ENCODE data around the gene ENDOD1.

The ENDOD1 gene

DNA sequence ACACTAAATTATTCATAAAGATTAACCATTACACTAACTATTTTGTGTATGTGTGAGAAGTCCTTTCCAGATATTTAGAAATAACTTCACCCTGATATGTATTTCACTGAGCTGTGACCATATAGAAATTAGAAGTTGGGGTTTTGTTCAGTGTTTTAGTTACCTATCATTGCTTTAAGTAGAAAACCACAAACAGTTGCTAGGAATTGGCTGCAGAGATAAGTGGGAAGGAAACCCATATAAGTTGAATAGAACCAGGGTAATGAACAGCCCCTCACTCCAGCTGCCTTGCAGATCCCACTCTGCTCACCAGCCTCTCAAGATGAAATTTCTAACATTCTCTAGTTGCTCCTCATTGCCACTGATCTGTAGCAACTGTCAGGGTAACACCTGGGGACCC lies 12.7 kb upstream of the ENDOD1 start:
- DNase-seq = no peak

DNA sequence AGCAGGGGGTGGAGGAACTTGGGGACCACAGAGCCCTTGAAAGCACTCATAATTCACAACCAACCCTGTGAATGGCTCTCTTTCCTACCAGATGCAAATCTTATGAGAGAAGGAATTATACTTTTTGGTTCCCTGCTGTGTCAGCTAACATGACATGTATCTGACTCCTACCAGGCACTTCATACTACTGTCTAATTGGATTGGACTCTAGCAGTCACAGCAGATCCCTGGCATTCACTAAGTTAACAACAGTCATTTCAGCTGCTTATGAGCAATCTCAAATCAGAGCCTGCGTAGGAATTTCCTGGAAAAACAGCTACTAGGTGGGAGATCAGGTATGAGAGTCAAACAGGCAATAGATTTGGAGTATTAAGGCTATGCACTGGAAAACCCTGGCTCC lies 11.1 kb upstream of the ENDOD1 start:
- no peak for DNase-seq

DNA sequence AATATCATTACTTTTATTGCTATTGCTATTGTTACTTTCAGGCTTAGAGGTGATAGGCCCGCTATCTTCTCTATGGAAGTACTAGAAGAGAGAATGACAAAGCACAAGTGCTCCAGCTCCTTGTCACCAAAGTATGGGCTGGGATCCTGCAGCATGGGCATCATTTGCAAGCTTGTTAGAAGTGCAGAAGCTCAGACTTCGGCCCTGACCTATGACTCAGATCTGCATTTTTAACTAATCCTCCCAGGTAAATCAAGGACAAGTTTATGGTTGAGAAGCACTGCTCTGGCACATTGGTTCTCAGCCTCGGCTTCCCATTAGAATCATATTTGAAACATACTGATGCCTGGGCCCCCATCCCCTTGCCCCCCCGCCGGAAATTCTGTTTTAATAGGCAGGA lies 8.6 kb upstream of the ENDOD1 start:
- DNase-seq = no peak

DNA sequence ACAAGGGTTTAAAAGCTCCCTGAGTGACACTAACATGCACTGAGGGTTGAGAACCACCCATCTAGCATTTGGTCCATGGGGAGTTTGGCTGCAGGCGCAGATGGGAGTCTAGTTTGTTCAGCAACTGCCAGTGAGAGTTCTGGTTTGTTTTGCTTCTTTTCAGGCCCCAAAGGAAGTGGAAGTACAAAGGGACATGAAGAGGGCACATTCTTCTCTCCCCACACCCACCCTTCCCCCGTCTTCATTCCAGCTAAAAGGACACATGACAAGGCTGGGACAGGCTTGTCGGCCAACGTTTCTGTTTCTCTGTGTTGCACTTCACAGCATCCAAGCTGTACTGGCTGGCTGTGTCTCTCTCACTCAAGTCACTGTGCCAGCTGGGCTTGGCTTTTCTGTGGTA lies 8.2 kb upstream of the ENDOD1 start:
- DNase-seq = no peak

DNA sequence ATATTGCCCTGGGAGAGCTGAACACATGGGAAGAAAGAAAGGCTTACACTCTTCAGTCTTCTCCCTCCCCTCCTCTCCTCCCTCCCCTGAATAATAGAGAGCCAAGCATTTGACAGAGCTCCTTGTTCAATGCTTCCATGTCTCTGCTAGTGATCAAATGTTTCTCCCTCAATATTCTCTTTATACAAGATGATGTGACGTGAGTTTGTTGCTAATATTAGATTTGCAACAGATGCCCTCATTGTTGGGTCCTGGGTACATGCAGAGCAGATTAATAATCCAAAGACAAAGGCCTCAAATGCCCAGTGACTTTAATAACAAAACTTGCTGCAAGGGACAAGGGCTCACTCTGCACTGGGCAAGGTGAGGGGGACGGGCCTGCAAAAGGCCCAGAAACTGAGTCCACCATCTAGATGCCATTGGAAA lies 7.1 kb upstream of the ENDOD1 start:
- DNase-seq = no peak

DNA sequence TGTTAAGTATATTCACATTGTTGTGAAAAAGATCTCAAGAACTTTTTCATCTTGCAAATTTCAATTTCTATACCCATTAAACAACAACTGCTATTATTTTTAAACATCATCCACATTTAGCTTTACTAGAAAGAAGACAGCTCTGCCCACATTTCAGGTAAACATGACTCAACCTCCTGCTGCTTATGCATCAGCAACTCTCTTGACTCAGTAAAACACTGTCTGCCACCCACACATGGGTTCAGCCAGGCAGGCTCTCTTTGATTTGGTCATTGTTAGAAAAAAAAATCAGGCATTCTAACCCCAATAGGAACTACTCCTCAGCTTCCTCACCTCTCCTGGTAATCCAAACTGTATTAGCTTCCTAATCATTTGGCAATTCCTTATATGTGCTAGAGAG lies 5.1 kb upstream of the ENDOD1 start:
- no peak for DNase-seq

DNA sequence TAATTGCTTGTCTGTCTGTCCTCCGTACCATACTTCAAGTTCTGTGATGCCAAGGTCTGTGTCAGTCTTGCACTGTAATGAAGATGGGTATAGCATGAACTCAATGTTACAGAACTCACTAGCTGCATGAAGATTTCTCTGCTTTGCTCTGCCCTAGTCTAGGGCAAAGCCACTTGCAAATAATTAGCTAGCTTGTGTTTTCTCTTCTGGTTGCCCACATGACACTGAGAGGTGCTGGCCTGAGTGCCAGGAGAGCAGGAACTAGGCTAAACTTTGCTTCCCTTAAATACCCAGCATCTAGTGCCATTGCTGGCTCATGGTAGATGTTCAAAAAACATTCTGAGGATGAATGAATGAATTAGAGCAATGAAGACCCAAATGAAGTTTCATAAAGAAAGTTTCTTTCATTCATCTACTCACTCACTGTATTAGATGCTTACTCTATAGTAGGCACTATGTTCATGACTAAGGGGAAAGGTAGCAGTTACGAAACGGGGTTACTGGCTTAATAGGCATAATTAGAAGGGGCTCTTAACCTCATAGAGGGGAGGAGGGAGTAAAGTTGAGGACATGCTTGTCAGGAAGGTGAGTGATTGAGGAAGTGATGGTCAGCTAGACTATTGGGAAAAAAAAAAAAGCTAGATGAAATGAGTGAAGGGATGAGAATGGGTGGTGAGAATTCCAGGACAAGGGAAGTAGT lies 4.4 kb upstream of the ENDOD1 start:
- no peak for DNase-seq

DNA sequence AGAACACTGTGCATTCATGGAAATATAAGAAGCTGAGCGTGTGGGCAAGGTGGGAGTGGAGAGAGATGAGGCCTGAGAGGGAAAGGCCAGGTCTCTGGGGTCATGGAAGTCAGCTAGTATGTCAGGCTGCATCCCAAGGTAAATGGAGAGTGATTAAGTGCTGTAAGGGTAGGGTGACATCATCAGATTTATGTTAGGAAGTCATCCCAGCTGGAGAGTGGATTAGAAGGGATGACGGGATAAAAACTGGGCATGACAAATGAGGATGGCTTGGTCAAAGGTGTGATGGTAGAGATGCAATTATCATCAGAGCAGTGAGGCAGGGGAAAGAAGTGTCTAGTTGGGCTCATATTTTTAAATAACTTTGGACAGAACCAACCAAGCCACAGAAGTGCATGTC lies 3.5 kb upstream of the ENDOD1 start:
- no peak for DNase-seq

DNA sequence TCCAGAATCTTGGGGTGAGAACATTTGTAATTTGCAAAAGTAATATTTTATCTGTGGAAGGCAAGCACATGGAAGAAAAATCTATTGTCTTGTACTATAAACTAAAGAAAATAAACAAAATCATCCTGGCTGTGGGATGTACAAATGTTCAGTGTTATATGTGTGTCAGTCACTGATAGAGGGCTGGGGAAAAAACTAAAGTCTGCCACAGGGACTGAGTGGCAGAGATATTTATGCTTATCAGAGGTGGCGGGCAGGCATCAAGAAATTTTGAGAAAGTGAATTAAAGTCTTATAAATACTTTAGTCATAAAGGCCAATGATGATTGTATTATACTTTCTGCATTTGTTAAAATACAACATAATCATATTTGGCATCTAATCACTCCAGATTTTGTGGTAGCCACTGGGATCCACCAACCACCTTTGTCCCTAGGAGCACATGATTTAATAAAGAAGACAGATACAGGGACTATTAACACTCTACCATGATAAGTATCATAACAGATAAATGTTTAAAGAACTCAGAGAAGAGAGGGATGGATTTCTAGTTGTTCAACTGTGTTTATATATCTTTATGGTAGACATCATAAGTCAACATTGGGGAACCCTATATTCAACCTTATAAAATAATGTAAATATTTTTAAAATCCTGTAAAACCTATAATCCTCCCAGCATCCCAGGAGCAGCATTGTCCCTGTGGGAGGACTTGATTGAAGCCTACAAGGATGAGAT lies 2.6 kb upstream of the ENDOD1 start:
- DNase-seq = no peak

DNA sequence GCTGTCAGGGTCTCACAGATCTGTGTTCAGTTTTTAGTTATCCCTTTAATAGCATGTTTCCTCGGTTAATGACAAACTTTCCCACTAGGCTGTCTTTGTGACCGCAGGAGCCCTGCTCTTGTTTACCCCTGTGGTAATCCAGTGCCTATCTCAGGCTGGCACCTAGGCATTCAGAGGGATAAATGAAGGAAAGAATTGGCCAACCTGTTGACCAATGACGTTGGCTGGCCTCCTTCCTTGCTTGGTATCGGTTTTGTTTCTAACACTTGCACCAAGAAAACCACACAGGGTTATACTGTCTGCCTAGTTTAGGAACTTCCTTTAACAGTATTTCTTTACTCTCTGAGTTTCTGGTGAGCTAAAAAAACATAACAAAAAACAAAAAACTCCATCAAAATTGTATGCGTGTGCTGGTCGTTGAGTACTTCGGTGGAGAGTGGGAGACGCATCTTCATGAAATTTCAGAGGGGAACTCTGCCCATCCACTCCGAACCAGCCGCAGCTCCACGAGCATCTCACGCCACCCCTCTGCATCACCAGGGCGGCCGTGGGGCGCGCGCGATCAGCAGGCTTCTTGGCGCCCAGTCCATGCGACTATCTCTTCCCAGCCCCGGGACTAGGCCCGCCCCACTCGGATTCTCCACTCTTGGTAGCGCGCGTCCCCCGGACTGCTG lies 563 bp upstream of the ENDOD1 start:
- DNase-seq = peak; percentile 51

DNA sequence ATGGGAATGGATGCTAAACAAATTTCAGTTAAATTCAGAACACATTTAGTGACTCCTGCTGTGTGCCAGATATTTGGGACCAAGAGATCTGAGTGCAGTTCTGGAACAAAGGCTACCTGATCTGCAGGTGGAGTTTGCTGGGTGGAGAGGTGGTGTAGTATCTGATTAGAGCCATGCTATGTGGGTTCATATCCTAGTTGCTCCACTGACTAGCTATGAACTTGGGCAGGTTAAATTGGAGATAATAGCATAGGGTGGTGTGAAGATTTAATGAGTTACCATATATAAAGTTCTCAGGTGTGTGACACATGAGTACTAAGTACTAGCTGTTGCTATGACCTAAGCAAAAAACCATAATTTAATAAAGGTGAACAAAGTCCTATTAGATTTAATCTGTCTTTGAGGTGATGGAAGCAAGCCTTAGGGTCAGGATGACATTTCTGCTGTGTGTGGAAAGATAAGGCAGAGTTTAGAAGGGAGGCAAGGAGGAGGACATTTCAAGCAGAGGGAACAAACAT lies 2.1 kb downstream of the ENDOD1 start:
- no peak for DNase-seq

DNA sequence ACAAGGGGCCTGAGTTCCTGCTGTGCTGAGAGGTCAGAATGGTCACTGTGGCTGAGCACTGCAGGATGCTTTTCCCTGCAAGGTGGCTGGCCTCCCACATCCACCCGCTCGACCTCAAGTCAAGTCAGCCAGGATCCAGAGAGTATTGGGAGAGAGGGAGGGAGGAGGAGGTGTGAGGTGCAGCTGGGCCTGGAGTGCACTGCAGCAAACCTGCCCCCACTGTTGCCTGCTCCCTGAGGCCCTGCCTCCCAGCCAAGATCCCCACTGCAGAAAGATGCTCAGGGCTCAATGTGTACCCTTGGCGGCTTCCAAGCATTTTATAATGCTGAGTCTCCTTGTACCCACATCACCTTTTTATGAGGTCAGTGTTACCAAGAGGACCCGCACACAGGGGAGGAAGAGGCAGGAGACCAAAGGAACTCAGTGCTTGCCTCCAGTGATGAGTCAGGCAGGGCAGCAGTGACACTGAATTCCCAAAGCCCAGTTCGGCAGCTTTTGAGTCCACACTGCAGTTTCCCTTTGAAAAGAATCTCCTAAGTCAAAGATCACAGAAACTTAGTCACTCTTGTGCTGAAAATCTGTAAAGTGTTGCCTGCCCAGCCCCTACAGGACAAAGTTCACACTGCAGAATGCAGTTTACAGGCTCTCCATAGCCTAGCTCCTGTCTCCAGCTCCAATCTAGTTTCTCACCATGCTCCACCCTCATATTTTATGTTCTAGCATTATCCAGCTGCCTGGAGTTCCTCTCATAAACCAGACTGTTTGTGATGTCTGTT lies 3.1 kb downstream of the ENDOD1 start:
- DNase-seq = peak; percentile 29

DNA sequence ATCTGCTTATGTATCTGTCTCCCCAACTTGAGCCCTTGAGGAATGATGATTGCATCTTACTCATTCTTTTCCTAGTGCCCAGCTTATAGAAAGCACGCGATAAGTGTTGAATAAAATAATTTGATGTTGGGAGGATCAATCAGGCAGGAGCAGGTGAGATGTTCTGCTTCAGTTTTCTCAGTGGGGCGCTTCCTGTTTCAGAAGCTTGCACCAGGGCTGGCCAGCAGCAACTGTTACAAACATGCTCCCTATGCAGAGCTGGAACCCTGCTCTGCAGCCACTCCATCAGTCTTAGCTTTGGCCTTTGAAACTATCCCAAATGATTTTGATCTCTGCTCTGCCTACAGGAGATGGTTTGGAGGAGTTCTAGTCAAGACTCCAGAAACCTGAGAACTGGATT lies 3.9 kb downstream of the ENDOD1 start:
- DNase-seq = no peak

DNA sequence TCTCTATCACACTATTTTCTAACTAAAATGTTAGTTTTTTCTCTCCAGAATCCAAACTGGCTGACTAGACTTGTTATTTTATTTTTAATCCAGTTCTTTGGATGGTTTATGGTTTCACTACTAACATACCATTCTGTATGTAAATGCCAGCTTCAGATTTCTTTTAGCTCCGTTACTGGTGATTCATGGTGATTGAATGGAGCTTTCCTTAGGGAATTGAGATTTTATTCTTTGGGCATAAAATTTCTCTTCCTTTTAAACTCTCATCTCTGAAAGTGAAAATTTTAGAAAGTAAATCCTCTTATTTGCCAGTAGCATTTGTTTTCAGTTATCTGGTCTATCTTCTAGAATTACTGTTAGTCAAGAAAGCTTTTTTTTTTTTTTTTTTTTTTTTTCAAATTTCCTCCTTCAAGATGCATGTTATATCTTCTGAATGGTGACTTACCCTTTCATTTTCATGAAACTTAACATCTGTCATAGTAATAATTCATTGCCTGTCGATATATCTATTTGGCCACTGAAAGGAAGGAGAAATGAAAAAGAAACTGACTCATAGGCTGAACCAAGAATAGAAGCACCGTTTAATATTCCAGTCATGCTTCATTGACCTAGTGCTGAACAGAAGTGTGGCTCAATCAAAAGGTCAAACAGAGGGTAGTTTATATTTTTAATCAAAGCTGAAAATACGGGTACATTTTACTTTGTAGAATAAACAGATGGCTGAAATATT lies 6.4 kb downstream of the ENDOD1 start:
- DNase-seq = peak; percentile 9

DNA sequence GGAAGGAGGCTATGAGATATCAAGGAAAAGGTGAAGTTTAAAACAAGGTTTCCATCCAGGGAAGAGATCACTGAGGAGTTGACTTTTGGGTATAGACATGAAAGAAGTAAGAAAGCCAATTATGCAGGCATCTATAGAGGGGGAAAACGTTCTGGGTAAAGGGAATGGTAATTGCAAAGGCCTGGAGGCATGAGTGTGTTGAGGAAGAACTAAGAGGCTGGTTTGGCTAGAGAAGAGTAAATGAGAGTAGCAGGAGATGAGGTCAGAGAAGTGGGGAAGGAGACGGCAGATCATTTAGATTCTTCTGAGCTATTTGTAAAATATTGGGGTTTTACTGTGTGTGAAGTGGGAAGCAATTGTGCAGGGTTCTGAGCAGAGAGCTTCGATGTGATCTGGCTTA lies 7.6 kb downstream of the ENDOD1 start:
- no peak for DNase-seq

DNA sequence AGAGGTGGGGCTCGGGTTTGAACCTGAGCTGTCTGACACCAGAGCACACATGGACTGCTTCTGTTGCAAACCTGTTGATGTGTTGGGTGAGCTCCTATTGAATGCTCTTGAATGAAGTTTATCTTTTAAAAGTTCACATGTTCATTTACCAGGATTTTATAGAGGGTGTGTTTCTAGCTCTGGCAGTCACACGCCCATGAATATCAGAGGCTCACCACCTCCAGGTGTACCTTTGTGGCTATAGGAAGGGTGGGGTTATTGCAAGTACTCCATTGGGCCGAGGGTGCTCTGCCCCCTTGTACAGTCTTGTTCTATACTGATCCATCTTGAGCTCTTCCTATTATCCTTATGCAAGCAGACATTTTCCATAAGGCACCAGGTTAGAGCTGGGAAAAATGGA lies 9.2 kb downstream of the ENDOD1 start:
- DNase-seq = no peak

DNA sequence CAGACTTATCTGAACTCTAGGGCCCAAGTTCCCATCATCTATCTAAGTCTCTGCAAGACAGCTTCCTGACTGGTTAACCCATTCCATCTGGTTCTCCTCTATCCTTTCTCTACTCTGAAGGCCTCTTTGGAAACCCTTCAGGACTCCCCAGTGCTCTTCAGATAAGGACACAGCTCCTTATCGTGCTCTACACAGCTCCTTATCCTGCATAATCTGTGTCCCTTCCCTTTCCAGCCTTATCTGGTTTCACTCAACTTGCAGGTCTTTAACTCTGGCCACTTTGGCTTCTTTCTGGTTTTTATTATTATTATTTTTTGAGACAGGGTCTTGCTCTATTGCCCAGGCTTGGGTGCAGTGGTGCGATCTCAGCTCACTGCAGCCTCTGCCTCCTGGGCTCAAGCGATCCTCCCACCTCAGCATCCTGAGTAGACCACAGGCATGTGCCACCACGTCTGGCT lies 10.6 kb downstream of the ENDOD1 start:
- no peak for DNase-seq

DNA sequence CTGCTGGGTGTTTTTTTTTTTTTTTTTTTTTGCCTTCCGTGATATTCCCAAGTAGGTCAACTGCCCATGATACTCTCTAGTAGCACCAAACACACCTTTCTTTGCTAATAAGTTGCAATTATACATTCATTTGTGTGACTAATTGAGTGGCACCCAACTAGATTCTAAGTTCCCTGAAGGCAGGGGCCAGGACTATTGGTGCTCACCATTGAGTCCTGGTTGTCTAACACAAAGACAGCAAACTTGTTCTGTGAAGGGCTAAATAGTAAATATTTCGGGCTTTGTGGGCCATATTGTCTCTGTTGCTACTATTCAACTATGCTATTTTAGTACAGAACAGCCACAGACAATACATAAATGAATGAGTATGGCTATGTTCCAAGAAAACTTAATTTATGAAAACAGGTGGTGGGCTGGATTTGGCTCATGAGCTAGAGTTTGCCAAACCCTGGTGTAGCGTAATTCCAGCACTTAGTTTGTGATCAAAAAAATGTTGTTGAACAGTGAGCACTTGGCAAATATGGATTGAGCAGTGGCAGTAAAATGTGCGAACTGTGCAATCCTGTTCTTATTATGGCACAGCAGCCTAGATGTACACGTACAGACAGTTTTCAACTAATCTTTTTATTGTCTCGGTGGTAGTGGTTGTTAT lies 11.3 kb downstream of the ENDOD1 start:
- DNase-seq = no peak

DNA sequence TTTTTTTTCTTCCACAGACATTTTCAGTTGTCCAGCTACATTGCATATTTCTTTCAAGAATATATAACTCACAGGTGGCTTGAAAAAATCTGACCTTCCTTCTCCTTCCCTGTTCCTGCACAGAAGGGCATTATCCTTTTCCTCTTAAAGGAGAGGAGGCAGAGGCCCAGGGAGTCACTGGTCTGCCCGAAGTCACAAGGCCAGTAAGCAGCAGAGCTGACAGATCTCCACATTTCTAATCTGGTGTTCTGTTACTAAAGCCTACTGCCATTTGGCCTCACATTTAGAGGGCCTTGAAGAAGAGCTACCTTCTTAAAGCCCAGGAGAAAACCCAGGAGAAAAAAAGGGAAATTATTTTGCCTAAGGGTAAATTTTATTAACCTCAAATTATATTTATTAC lies 12.3 kb downstream of the ENDOD1 start:
- DNase-seq = no peak

DNA sequence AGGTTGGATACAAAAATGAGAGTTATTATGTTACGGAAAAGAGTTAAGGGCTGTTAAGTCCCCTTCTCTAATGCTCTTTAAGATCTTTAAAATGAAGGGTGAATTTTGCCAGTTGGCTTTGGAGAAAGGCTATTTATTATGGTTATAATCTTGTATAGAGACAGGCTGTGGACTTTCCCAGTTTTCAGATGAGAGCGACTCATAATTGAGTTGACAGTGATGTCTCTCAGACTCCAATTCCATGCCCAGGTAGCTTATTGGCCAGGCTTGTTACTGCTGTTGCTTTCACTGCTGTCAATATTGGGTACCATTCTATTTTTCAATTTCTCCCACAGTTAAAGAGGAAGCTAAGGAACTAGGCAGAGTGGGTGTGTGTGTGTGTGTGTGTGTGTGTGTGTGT lies 13.1 kb downstream of the ENDOD1 start:
- no peak for DNase-seq

DNA sequence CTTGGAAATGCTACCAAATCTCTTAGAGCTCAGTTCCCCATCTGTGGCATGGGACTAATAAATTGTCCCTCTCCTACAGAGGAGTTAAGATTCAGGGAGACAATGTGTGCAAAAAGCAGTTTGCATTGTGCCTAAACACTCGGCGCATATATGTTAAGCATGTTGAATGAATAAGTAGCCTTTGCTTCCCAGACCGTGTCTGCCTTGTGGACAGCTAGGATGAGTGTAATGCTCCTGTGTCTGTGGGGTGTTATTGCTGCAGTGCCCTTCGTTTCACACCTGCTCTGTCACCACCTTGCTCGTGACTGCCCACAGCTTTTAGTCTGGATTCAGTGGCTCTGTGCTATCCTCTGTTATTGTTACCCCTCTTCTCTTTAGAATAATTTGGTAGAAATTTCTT lies 14.1 kb downstream of the ENDOD1 start:
- DNase-seq = no peak
